BLaER1 treated with 17β-estradiol and CSF1 and Interleukin-3, amounts not matched to agents 10 nM and 100 nM (cell line): ENCODE results near the gene TEX44.

Experiments
- H3K27ac ChIP-seq, 11 experiments: shearing (Covaris generic); formaldehyde crosslinking; 2 replicates each; pipeline ENCODE4 v1.8.1; 2022
- H3K27me3 ChIP-seq, 11 experiments: shearing (Covaris generic); formaldehyde crosslinking; 2 replicates each; pipeline ENCODE4 v1.8.1; 2022
- H3K36me3 ChIP-seq, 11 experiments: shearing (Covaris generic); formaldehyde crosslinking; 2 replicates each; pipeline ENCODE4 v1.8.1; 2022
- H3K4me1 ChIP-seq, 10 experiments: shearing (Covaris generic); formaldehyde crosslinking; 2 replicates each; pipeline ENCODE4 v1.8.1; 2022
- H3K4me2 ChIP-seq, 11 experiments: shearing (Covaris generic); formaldehyde crosslinking; 2 replicates each; pipeline ENCODE4 v1.8.1; 2022
- H3K4me3 ChIP-seq, 10 experiments: shearing (Covaris generic); formaldehyde crosslinking; 2 replicates each; pipeline ENCODE4 v1.8.1; 2022
- H3K9ac ChIP-seq, 11 experiments: shearing (Covaris generic); formaldehyde crosslinking; 2 replicates each; pipeline ENCODE4 v1.8.1; 2022
- H3K9me3 ChIP-seq, 11 experiments: shearing (Covaris generic); formaldehyde crosslinking; replicated peaks in 1 of 11; 2 replicates each; pipeline ENCODE4 v1.8.1; 2022
- H4K20me1 ChIP-seq, 11 experiments: shearing (Covaris generic); formaldehyde crosslinking; 2 replicates each; pipeline ENCODE4 v1.8.1; 2022
- Cebpa-rat ChIP-seq, 11 experiments: shearing (Covaris generic); IDR thresholded peaks; 2 replicates each; pipeline ENCODE4 v1.8.1; 2022

TEX44 gene

GRCh38 chr2:231632559-231633142, 40.0 kb downstream of the TEX44 start:
- Histone ChIP-seq H4K20me1 (no peaks in the 10 kb centered on the region), H3K27ac (no peak overlapping the region), H3K9me3 (no peaks in the 10 kb centered on the region), H3K27me3 (no peaks in the 10 kb centered on the region), H3K36me3 (no peaks in the 10 kb centered on the region), H3K4me1 (peaks cover 7 to 42% (median 31%) of the 10 kb centered on the region in 10 experiments), H3K9ac (no peak overlapping the region), H3K4me3 (no peak overlapping the region), H3K4me2 (peak overlapping the region in 8 of 11 experiments; percentile 7 to 54 (median 38); a peak in 13 of 22 replicates)
- TF ChIP-seq Cebpa-rat (IDR thresholded peaks at IDR 0.05) = no peak

- H3K27ac ChIP-seq = peak overlapping the region in 1 of 11 experiments; percentile 31; a peak in 1 of 22 replicates
- no peaks in the 10 kb centered on the region for H3K27me3 ChIP-seq
- H3K4me1 ChIP-seq = peaks cover 0 to 37% (median 25%) of the 10 kb centered on the region in 10 experiments; a peak in 18 of 20 replicates
- no peaks in the 10 kb centered on the region for H3K9me3 ChIP-seq
- H3K36me3 ChIP-seq = no peaks in the 10 kb centered on the region
- peak overlapping the region in 2 of 11 experiments; percentile 22 to 39; a peak in 2 of 22 replicates for H3K9ac ChIP-seq
- H3K4me2 ChIP-seq = peak overlapping the region in 9 of 11 experiments; percentile 1 to 54 (median 38); a peak in 14 of 22 replicates
- no peak overlapping the region for H3K4me3 ChIP-seq
- TF ChIP-seq Cebpa-rat (IDR thresholded peaks at IDR 0.05) = no peak
- H4K20me1 ChIP-seq = no peaks in the 10 kb centered on the region
Measured at GRCh38 chr2:231633241-231633976, 40.7 kb downstream of the TEX44 start.

GRCh38 chr2:231634412-231634811, 41.7 kb downstream of the TEX44 start:
- Histone ChIP-seq H3K36me3 (no peaks in the 10 kb centered on the region), H4K20me1 (no peaks in the 10 kb centered on the region), H3K4me3 (no peak overlapping the region), H3K9me3 (no peaks in the 10 kb centered on the region), H3K27me3 (no peaks in the 10 kb centered on the region), H3K4me2 (peak overlapping the region in 1 of 11 experiments; percentile 10; a peak in 1 of 22 replicates), H3K4me1 (peaks cover 0 to 37% (median 25%) of the 10 kb centered on the region in 10 experiments; a peak in 19 of 20 replicates), H3K9ac (no peak overlapping the region), H3K27ac (no peak overlapping the region; a peak in 1 of 22 replicates)
- no peak for TF ChIP-seq Cebpa-rat (IDR thresholded peaks at IDR 0.05)

GRCh38 chr2:231634951-231635875, 42.5 kb downstream of the TEX44 start:
- no peaks in the 10 kb centered on the region for H3K27me3 ChIP-seq
- no peak overlapping the region for H3K4me3 ChIP-seq
- no peaks in the 10 kb centered on the region for H3K36me3 ChIP-seq
- H3K9me3 ChIP-seq = no peaks in the 10 kb centered on the region
- TF ChIP-seq Cebpa-rat (IDR thresholded peaks at IDR 0.05) = no peak
- H4K20me1 ChIP-seq = no peaks in the 10 kb centered on the region
- H3K4me1 ChIP-seq = peaks cover 2 to 41% (median 29%) of the 10 kb centered on the region in 10 experiments
- H3K4me2 ChIP-seq = peak overlapping the region in 1 of 11 experiments; percentile 10; a peak in 1 of 22 replicates
- no peak overlapping the region; a peak in 1 of 22 replicates for H3K9ac ChIP-seq
- no peak overlapping the region; a peak in 1 of 22 replicates for H3K27ac ChIP-seq

- Histone ChIP-seq H3K27me3 (no peaks in the 10 kb centered on the region), H3K4me3 (peak overlapping the region in 1 of 10 experiments; percentile 0; a peak in 1 of 20 replicates), H3K9me3 (no peaks in the 10 kb centered on the region), H3K9ac (peak overlapping the region in 9 of 11 experiments; percentile 13 to 69 (median 45); a peak in 16 of 22 replicates), H4K20me1 (no peaks in the 10 kb centered on the region), H3K36me3 (no peaks in the 10 kb centered on the region), H3K27ac (peak overlapping the region in 10 of 11 experiments; percentile 29 to 93 (median 87); a peak in 20 of 22 replicates), H3K4me2 (peak overlapping the region; percentile 62 to 91 (median 82)), H3K4me1 (peaks cover 49 to 65% (median 60%) of the 10 kb centered on the region in 10 experiments)
- TF ChIP-seq Cebpa-rat (IDR thresholded peaks at IDR 0.05) = no peak
Measured at GRCh38 chr2:231640241-231640640, 47.6 kb downstream of the TEX44 start.

GRCh38 chr2:231640641-231641111, 48.0 kb downstream of the TEX44 start:
- H3K27me3 ChIP-seq = no peaks in the 10 kb centered on the region
- H3K27ac ChIP-seq = peak overlapping the region in 10 of 11 experiments; percentile 29 to 93 (median 87); a peak in 20 of 22 replicates
- peaks cover 51 to 69% (median 64%) of the 10 kb centered on the region in 10 experiments for H3K4me1 ChIP-seq
- H4K20me1 ChIP-seq = no peaks in the 10 kb centered on the region
- H3K4me2 ChIP-seq = peak overlapping the region; percentile 62 to 91 (median 82)
- H3K4me3 ChIP-seq = peak overlapping the region in 1 of 10 experiments; percentile 0; a peak in 1 of 20 replicates
- H3K36me3 ChIP-seq = no peaks in the 10 kb centered on the region
- no peaks in the 10 kb centered on the region for H3K9me3 ChIP-seq
- no peak for TF ChIP-seq Cebpa-rat (IDR thresholded peaks at IDR 0.05)
- peak overlapping the region in 9 of 11 experiments; percentile 13 to 69 (median 45); a peak in 18 of 22 replicates for H3K9ac ChIP-seq

- H4K20me1 ChIP-seq = no peaks in the 10 kb centered on the region
- peak overlapping the region; percentile 77 to 94 (median 87) for H3K4me2 ChIP-seq
- H3K9me3 ChIP-seq = no peaks in the 10 kb centered on the region
- H3K4me3 ChIP-seq = peak overlapping the region; percentile 22 to 64 (median 49); a peak in 19 of 20 replicates
- H3K4me1 ChIP-seq = peaks cover 51 to 91% (median 84%) of the 10 kb centered on the region in 10 experiments
- H3K36me3 ChIP-seq = no peaks in the 10 kb centered on the region
- no peak for TF ChIP-seq Cebpa-rat (IDR thresholded peaks at IDR 0.05)
- H3K27ac ChIP-seq = peak overlapping the region; percentile 23 to 93 (median 86); a peak in 21 of 22 replicates
- H3K27me3 ChIP-seq = no peaks in the 10 kb centered on the region
- H3K9ac ChIP-seq = peak overlapping the region; percentile 58 to 84 (median 76); a peak in 21 of 22 replicates
Measured at GRCh38 chr2:231642631-231643494, 50.2 kb downstream of the TEX44 start.
